DMS114 treated with DMSO at 0.1 percent for 48 hours (cell line): Measurements from ENCODE around the gene ARF6.

Source experiments
- DNase-seq: peaks from one replicate; lab custom pipeline; 2025; ENCODE audit not compliant: unreplicated experiment; lab: John Stamatoyannopoulos, UW

ARF6 gene

DNA sequence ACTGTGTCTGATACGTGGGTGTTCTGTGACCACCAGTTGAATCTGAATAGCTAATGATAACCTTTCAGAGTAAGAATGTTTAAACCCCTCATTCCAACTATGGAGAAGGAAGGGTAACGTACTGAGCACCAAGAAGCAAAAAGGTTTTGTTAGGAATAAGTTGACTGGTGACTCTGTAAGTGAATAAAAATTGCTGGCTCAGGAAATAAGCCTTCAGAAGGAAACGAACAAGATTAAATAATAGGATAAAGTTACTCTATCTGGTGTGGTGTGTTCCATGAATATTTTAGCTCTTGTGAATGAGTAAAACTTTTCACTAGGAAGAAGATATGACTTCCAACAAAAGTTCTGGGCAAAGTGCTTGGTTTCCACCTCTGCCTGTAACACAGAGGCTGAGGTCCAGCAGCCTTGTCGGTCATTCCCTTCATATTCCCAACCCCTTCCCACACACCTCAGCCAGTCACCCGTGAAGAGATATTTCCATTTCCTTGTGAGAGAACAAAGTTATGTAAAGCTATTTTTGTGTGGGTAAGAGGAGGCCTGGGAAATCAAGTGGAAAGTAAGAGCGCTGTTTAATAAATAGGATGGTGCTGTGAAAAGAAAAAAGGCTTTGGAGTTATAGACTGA, 47.1 kb downstream of the ARF6 start:
- DNase-seq, result no peak

DNA sequence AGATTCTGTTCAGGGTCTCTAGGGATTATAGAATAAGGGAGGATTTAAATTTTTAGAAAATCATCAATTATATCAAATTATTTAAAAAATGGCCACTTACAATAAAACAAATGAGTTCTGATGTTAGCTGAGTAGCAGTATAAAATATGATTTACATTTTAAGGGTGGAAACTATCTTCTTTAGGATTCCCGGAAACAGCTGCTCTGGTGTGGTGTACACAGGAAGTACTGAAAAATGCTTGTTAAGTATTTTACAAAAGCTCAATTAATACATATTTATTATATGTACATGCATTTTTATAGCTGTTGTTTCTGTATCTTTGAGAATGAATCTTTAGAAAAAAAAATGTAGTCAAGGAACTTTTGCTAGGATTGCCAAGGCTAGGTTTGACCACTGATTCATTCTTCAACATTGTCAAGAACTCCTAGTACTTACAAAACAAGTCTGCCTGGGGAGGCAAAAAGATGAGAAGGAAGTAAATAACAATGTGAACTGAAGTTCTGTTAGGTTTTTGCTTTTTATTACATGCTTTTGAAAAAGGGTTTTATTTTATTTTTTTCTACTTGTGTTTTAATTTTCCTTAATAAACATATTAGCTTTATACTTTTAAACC, 48.0 kb downstream of the ARF6 start:
- DNase-seq, result no peak

DNA sequence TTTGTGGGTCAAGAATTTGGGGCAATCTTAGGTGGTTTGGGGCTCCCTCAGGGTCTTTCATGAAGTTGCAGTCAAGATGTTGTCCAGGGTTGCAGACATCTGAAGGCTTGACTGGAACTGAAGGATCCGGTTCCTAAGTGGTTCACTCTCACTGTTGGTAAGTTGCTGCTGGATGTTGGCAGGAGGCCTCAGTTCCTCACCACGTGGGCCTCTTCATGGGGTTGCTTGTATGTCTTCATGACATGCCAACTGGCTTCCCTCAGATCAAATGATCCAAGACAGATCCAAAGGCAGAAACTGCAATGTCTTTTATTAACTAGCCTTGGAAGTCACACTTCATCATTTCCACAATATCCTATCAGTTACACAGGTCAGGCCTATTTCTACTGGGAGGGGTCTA, 49.2 kb downstream of the ARF6 start:
- no peak for DNase-seq

DNA sequence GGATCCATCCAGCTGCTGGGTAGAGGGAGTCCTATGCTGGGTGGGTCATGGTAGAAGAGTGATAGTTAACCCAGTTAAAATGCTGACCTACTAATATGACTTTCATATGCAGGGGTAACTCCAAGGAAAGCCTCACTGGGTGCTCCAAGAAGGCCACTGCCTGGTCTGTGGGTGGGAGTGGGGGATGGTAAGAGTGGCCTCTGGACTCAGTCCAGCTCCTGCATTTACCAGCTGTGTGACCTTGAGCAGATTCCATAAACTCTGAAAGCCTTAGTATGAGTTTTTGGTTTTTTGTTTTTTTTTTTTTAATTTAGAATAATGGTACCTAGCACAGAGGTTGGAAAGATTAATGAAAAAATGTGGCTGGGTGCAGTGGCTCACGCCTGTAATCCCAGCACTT, 51.6 kb downstream of the ARF6 start:
- no peak for DNase-seq

DNA sequence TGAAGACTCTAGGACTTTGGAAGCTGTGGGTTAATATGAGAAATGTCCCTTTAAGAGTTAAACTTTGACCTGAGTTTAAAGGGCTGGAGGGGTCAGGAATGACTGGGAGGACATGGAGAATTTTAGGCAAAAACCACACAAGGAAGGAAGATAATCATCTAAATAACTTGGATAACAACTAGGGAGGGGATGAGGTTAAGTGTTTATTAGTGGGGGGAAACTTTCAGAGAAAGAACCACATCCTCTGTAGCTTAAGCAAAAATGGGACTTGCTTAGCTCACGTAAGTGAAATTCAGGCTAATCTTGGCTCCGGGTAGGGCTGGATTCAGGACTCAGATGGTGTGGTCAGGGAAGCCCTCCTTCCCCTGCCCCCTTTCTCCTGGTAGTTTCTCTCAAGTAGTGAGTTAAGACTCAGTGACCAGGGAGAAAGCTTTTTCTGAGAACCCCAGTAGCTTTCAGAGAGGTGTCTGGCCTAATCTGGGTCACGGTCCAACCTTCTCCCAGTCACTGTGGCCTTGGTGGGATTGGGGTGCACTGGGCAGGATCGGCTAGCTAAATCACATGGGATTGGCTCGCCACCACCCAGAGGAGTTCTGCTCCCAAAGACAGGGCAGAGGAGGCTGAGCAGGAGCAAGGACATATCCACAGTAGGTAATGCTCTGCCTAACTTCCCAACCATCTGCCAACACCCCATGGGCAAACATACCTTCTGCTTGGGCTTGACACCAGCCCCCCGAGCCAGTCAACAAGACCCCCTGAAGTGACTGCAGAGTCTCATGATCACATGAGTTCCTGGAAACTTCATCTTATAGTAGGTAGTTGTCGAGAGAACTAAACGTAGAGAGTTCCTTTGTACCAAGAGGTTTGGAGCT, 52.8 kb downstream of the ARF6 start:
- DNase-seq, result no peak
